HG03469 (cell line): Measurements from ENCODE around the gene SH2D5.
"Not testable (repeated sequence)": the region's sequence is repeated elsewhere in the genome, so short reads cannot be mapped to it uniquely, and the experiment has no call there.

ENCODE experiments used
- ATAC-seq: cut with Tn5 transposase; IDR thresholded peaks from one replicate; pipeline ENCODE4 v1.9.1; 2021; ENCODE audit warnings: mild to moderate bottlenecking, moderate library complexity, moderate number of reproducible peaks; ENCODE audit not compliant: unreplicated experiment

Gene SH2D5

DNA sequence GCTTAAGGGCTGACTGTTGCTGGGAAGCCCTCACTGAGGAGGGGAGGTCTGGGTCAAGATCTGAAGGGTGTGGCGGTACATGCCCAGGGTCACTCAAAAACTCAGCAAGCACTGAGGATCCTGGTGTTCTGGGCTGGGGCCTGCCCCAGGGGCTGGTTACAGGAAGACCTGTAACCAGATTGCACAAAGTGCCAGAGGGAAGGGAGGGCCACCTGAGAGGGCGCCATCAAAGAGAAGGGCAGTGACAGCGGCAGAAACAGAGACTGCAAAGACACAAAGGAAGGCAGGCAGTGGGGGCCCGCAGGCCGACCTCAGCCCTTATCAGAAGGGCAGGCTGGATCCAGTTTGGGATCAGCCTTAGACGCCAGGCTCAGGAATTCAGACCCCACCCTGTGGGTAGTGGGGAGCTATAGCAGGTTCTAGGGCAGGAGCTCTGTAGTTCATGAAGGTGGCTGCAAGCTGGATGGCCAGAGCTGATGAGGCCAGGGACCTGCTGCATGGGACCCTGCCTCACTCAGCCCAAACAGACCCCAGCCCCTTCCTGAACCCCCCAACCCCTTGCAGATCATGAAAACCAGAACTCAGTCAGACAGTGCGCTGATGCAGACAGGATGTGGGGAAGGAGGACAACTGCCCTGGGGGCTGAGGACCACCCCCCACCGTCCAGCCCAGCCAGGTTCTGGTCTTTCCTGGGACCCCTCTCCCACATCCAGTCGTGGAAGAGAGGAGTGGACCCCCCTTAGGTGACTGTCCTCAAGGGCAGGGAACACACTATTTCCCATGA lies 3.9 kb downstream of the SH2D5 start:
- no peak for ATAC-seq

DNA sequence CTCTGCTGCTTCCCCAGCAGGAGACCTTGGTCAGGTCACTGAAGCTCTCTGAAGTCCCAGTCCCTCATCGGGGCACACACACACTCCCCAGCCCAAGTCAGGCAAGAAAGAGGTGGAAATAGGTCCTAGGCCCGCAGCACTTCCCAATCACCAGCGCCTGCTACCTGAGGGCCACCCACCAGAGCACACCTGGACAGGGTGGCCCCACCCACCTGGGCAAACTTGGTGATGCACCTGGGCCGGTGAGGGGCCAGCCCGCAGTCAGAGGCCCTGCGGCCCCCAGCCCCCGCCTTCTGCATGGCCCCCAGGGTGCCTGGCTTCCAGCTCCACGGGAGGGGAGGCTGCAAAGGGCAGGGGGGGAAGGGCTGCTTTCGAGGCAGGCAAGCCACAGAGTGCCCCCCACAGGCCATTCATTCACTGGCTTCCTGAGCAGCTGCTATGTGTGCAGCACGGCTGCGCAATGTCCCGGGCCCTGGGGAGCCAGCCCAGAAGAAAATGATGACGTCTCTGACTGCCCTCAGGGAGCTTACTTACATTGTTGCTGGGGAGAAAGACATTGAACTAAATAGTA lies 4.7 kb downstream of the SH2D5 start:
- no peak for ATAC-seq

DNA sequence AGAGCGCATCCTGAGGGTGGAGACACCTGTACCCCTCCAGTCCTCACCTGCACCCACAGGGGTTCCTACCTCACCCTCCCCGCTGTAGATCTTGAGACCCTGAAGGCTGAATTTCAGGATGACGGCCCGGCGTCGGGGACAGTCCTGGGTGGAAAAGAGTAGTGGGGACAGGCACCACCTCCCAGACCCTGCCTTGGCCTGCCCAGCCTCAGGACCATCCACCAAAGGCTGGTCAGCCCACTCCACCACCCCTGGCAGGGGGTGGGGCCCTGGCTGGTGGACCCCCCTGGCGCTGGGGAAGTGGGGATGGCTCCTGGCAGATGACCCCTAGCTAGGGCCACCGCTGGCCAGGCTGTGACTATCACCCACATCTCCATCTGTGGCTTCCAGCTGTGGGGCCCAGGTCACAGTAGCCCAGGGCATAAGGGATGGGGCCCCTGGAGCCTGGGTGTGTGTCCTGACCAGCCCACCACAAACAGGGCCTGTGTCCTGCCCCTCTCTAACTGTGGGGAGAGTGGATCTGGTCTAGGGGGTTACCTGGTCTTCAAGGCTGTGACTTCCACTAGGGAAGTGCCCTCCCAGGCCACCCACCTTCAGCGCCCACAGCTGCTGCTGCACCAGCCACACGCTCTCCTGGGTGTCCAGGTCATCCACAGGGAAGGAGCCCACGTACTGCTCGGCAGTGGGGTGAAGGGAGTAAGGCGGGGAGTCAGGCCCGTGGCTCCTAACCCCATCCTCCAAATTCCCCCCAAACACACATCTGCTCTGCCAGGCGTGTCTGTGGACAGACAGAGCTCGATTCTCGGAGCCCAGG lies 5.4 kb downstream of the SH2D5 start:
- ATAC-seq, result no peak

DNA sequence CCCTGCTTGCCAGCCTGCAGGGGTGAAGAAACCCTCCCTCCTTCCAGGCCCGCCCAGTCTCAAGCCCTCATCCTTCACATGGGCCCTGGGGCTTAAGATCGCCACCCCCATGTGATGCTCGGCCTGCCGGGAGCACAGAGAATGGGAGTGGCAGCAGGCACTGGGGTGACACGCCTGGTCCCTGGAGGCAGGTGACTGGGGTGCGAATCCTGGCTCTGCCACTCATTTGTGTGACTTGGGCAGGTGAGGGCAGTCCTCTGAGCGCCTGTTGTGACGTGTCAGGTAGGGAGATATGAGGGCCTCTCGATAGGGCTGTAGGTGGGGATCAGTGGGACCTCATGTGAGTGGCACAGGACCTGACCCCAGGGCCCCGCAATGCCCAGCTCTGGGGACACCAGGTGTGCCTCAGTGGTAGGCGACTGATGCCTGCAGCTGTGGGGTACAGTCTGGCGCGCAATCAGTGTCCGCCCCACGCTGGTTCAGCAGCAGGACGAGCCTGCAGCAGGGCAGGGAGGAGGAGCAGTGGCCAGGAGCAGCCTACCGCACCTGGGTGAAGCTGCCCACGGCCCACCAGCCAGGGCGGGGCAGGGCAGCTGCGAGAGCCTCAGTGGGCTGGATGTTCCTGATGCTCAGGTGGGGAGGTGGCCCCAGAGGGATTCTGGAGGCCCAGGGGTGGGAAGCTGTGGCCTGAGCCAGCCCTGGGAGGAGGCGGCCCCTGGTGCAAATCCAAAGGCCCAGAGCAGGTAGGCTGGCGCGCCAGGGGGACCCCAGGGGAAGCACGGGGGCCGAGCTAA lies 6.2 kb downstream of the SH2D5 start:
- ATAC-seq, result no peak

DNA sequence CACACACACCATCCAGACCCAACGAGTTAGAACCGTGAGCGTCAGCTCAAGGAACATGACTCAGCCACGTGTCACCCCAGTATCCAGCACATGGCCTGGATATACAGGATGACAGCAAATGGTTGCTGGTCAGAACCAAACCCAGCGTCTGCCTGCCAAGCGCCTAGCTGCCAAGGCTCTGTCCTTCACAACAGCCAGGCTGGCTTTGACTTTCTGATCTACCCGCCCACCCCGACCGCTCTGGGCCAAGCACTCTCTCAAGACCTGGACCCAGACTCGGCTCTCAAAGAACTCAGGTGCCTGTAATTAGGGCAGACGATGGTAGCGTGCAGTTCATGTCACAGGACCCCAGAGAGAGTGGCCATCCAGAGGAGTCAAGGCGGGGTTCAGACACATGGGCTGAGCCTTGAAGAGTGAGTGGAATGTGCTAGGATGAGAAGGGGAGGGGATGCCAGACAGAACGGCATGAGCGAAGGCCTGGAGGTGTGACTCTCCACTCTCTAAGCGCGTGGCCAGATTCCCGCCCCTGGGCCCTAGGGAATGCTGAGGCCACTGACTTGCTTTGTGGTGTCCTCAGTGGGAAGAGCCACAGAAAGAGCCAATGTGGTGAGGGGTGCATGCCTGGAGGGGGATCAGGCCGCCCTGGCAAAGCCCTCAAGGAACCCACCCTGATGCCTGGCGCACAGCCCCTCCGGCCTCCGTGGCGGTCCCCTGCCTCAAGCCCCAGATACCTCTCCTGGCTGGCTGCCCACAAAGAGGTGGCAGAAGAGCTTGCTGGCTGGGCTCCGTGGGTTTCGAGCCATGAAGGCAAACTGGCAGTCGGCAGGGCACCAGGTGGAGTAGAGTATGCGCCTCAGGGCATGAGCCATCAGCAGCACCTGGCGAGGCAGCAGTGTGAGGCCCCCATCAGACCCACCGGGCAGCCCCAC lies 7.0 kb downstream of the SH2D5 start:
- ATAC-seq, result no peak

DNA sequence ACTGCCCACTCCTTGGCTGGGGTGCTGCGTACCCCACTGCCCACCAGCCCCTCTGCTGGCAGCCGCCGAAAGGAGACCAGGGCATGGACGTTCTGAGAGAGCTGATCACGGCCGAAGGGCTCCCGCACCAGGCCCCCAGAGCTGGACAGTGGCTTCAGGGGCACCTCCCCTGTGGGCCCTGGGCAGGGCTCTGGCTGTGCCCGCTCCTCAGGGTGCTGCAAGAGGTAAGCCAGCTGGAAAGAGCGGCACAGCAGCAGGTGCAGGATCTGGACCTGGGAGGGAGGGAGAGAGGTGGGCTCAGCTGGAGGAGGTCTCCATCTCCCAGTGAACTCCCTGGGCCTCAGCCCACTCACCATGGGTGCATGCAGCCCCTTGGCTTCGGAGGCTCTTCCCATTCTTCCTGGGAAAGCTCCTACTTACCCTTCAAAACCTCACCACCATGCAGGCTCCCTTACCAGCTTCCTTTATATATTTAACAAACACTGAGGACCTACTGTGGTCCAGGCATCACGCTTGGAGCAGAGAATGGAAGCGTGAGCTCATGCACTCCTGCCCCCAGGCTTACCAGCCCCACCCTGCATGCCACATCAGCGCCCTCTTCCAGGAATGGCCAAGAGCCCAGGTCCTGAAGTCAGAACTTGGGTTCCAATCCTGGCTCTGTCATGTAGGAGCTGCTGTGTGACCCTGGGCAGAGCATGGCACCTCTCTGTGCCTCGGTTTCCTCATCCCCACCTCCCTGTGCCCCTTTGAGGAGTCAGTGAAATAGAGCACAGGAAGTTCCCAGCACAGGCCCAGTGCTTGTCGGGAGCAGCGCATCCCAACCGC lies 7.9 kb downstream of the SH2D5 start:
- no peak for ATAC-seq

DNA sequence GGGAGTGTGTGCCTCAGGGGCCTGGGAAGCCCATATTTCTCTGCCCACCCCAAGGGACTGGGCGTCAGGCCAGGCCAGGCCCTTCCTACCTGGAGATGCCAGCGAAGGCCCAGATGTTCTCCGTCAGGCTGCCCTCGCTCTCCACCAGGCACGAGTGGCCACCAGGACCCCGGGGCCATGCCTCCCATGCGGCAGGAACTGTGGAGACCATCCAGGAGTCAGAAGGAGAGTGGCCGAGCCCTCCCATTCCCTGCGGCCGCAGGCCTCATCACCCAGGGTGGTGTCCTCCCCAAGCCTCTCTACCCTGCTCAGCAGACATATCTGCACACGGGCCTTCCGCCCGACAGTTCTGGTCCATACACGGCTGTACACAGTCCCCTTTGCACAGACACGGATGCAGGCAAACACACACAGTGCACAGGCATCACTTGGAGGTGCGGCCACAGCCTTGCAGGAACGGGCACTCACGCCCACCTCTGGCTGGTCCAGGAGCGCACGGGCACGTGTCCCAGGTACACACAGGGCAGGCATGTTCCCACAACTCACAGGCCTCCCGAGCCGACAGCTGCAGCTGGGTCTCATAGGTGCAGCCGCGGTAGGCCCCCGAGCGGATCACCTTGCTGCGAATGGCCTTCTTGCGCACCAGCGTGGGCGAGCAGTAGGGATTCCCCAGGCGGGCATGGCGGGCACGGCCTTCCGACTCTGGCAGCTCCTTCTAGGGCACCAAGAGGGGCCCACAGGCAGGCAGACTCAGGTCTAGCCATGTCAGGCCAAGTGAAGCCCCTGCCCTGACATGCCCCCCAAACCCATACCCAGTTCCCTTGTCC lies 8.8 kb downstream of the SH2D5 start:
- ATAC-seq, result no peak

DNA sequence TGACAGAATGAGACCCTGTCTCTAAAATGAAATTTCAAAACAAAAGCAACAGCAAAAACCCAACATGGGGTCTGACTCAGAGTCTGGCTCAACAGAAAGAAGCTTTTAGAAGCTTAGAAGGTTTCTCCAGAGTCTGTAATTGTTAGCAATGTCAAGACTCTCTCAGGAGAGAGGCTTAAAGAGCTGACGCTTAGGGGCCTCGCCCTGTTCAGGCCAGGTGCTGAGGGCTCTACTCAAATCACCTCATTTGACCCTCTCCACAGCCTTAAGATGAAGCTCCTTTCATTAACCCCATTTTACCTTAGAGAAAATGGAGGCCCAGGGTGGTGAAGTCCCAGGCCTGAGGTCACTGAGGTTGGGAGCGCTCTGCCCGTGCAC lies 9.4 kb downstream of the SH2D5 start:
- ATAC-seq, result no peak

DNA sequence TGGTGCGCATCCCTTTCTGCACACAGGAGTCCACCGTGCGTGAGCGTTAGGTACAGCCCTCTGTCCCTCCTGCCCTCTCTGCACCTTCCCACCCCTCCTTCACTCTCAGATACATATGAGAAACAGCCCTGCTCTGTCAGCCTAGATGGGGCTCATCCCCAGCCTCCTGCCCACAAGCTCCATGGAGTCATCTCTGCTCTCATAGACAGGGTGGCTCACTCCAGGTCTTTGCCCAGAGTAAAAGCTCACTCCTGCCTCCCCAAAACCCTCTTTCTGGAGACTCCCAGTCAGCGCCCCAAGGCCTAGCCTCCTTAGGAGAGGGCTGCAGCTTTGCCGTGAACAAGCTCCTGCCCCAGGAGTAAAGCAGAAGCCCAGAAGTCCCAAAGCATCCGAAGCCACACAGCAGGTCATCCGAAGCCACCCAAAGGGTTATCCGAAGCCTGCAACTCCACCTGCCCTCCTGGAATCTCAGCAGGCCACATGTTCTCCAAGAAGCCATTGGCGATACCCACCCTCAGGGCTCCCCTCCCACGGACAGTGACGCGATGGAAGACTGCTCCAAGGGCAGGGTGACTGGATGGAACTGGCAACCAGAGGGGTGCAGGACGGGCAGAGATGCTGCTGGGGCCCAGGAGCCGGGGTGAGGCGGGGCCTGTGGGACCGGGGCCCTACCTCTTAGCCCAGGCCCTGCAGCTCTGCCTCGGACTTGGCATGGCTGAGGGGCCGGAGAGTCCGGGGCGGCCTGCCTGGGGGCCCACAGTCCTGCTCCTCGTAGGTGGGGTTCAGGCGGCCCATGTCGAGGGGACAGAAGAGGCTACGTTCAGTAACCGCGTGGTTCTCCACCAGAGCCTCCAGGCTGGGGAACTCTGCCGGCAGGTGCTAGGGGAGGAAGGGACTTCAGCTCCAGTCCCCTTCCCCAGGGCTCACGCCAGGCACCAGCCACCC lies 11.1 kb downstream of the SH2D5 start:
- ATAC-seq, result no peak

DNA sequence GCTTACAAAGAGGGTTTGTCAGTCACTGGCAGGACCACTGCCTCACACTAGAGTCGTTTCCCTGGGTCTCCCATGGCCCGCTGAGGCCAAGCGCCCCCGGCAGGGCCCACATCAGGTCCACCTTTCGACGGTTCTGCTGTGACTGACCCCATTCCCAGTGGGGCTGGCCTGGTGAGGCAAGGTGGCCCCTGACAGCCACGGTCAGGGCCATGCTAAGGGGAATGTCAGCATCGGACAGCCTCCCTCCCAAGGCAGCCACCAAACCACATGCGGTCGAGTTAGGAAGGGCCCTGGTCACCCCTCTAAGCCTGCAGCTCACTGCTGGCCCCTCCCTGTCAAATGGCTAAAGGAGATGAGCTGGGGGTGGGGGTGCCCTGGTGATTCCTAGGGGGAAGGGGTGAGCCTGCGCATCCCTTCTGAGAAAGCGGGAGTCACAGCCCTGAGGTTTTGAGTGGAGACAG lies 11.8 kb downstream of the SH2D5 start:
- ATAC-seq, result no peak

DNA sequence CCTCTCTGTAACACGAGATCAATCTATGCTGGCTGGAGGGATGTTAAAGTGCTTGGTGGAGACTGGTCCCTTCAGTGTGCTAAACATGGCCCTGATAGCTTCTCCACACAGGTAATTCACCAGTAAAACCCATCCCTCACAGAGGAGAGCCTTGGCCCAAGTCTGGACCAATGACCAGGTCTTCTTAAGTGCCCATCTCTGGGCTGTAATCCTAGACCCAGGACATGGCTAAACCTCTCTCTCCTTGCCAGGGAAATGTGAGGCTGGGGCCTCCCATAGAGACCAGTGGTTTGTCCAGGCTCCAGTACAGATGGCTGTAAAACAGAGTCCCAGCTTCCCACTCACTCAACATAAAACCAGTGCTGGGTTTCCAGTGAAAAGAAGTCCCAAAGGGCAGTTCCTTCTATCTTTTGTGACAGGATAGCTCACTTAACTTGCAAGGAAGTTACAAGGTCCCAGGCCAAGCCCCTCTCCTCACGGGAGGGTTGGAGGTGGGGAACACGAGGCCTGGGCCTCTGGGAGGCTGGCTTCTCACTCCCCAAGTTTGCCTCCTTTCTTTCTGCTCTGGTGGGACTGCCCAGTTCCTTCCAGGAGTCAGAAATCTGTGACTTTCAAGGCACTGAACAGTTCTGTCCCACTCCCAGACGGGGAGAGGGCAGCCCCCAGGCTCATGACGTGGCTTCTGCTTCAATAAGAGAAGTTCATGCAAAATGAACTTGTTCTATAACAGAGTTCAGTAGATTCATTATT lies 12.5 kb downstream of the SH2D5 start:
- ATAC-seq, result no peak

DNA sequence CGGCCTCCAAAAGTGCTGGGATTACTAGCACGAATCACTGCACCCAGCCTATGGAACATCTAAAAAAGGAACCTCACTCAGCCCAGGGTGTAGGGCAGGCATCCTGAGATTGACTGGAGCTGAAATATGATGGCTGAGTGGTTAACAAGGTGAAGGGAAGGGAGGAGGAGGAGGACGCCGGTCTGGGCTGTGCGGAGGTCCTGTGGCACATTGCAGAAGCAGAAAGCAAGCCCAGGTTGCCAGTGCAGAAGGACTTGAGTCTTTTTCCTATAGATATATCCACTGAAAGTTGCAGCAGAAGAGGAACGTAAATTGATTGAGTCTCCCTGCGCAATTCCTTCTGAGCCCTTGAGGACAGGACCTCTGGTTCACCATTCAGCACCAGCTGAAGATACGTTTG lies 13.2 kb downstream of the SH2D5 start:
- ATAC-seq, result no peak

DNA sequence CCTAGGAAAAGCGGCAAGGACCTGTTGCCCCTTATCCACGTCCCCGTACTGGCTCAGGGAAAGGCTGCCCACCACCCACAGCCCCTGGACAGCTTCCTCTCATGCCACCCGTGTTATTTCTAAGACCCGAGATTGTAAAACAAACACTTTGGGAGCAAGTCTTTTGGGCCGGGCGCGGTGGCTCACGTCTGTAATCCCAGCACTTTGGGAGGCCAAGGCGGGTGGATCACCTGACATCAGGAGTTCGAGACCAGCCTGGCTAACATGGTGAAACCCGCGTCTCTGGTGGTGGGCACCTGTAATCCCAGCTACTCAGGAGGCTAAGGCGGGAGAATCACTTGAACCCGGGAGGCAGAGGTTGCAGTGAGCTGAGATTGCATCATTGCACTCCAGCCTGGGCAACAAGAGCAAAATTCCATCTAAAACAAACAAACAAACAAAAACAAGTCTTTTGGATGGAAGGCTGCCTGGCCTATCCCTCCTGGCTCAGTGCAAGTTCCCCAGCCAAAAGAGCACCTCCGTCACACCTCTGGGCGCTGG lies 14.1 kb downstream of the SH2D5 start:
- not testable (repeated sequence) for ATAC-seq

DNA sequence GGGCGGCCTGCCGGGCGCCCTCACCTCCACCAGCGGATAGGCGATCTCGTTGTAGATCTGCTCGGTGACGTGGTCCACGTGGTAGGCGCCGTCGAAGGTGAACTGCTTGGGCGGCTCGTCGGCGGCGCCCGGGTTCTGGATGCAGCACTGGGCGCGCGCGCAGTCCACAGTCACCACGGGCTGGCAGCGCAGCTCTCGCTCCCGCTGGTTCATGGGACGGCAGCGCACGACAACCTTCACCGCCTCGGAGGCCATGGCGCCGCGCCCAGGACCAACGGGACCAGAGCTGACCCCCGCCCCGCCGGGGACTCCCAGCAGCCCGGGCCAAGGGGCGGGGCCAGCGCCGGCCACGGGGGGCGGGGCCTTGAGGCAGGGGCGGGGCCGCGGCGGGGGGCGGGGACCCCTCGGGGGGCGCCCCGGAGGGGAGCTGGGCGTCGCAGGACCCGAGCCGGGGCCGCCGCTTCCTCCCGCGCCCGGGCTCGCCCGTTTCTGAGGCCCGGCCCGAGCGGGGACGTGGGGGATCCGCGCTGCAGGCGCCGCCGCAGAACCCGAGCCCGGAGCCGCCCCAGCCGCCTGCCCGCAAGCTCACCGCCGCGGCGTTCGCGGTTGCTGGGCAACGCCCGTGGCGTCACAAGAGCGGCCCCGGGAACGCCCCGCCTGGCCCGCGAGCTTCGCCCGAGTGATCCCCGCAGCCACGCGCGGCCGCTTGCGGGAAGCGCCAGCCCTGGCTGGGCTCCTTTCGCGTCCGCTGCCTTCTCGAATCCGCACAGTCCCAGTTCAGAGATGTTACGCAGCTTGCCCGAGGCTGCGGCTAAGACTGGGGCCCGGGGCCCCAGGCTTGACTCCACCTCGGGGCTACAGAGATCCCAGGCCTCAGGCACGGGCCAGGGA lies 14.8 kb downstream of the SH2D5 start, which contains the start of gene KIF17:
Gene KIF17 (minus strand): TSS at position 556 of the 891 bp plus-strand sequence. CDS start 301 bp downstream, at position 255.
- ATAC-seq, result no peak

DNA sequence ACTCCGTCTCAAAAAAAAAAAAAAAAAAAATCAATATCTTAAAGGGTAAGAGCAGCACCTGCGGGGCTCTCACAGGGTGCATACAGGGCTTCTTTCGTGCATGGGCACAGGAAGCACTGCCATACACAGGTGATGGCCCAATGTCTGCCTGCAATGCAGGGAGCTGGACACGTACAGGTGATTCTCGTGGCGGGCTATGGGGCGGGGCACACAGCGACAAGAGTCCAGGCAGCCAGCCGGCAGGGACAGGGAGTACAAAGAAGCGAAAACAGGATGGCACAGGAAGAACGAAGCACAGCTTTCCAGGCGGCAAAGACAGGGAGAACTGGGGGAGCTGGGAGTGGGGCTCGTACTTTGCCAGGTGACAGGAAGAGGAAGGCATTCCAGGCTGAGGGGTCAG lies 16.3 kb downstream of the SH2D5 start:
- no peak for ATAC-seq
